ENCODE results near the gene SORCS3. TPM values are rescaled to one million over a fixed set of nuclear protein-coding genes. Genes with fewer than 3 reads are reported as not detected.

SORCS3 gene
- total RNA-seq, 2 experiments from 2014 or later: not detected

DNA sequence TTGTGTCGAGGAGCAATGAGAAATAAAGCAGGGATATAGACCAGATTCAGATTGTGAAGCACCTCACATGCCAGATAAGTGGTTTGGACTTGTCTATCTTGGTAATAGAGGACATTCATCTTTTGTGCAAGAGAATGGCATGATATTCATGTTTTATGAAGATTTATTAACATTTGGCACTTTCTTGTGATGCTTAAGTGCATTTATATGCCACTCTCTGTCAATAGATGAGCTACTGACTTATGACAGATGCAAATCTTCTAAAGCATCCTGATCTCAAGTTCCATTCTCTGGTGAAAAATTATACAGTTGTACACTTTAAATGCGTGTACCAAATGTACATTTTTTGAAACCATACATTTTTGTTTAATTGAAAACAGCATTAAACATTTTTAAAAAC lies 415.3 kb downstream of the SORCS3 start:
- POLR2A ChIA-PET: no interaction called here
- CTCF ChIA-PET: no interaction called here

GRCh38 chr10:105062951-105063350 lies 421.9 kb downstream of the SORCS3 start:
- POLR2A ChIA-PET: no interaction called here
- CTCF ChIA-PET: no interaction called here

DNA sequence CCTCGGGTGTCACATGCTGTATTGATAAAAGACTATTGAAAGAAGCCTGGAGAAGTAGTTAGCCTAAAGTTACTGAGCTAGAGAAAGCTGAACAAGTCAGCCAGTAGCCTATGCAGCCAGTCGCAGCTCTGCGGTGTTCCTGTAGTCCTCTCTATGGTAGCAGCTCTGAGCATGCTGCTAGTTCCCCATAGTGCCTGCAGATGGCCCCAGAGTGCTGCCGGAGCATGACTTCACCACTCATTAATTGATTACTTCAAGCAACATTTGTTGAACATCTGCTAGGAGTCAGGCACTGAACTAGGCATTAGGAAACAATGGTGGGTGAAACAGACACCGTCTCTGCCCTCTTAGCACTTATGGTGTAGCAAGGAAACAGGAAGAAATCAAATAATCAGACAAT lies 422.7 kb downstream of the SORCS3 start:
- POLR2A ChIA-PET: no interaction called here
- CTCF ChIA-PET: interaction anchor here (0.6 kb wide), 1 partner anchor 284 kb away, joined by 4 read pairs; no protein-coding TSS in a partner anchor

GRCh38 chr10:105068497-105068896 lies 427.4 kb downstream of the SORCS3 start:
- CTCF ChIA-PET: no interaction called here
- POLR2A ChIA-PET: no interaction called here

GRCh38 chr10:105070249-105070648 lies 429.2 kb downstream of the SORCS3 start:
- ChIA-PET POLR2A (no interaction called here), CTCF (no interaction called here)

GRCh38 chr10:105070952-105071351 lies 429.9 kb downstream of the SORCS3 start:
- POLR2A ChIA-PET: no interaction called here
- CTCF ChIA-PET: no interaction called here

DNA sequence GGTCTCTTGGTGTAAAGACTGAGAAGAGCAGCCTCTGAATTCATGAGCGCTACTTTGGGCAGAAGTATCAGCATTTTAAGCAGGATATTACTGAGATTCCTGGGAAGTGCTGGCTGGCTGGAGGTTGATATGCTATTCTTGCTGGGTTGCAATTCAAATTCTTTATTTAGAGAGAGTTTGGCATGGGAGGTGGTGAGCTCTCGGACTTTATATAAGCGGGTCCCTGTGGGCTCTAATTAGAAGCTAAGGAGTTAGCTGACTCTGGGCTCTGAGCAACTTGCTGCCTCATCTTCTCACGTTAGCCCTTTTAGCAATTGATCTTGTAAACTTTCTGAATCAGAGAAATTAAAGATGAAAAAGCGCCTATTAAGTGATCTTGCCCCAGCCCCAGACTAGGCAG lies 430.9 kb downstream of the SORCS3 start:
- CTCF ChIA-PET: no interaction called here

GRCh38 chr10:105073999-105074398 lies 432.9 kb downstream of the SORCS3 start:
- ChIA-PET POLR2A (no interaction called here), CTCF (no interaction called here)

More for the DNA sequence above, 430.9 kb downstream of the SORCS3 start:
- POLR2A ChIA-PET: no interaction called here

DNA sequence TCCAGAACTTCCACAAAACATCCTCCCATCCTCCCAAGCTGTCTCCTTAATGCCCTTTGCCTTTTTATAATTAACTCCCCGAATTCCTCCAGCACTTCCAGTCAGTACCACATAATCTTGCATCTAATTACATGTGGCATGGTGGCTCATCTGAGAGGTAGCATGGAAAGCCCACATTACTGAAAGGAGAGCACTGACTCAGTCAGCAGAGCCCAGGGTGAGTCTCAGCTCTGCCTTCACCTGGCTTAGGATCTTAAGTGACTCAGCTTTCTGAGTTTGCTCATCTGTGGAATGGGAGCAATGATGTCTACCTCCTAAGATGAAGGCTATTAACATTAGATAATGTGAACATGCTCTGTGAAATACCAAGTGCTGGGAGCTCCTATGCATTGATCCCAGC lies 433.9 kb downstream of the SORCS3 start:
- ChIA-PET POLR2A (no interaction called here), CTCF (no interaction called here)

- POLR2A ChIA-PET: no interaction called here
- CTCF ChIA-PET: no interaction called here
Observed at GRCh38 chr10:105085980-105086379, 444.9 kb downstream of the SORCS3 start.

DNA sequence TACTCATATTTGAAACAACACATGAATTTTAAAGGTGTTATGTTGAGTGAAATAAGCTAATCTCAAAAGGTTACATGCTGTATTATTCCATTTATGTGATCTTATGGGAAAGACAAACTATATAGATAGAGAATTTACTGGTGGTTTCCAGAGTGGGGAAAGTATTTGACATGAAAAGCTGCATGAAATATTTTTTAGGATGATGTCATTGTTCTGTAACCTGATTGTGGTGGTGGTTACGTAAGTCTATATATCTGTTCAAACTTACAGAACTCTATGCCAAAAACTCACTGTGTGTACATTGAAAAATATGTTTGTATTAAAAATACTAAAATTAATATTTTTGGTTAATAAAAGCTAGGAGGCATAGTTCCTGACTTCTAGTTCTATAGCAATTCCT lies 453.0 kb downstream of the SORCS3 start:
- ChIA-PET CTCF (no interaction called here), POLR2A (no interaction called here)

GRCh38 chr10:105096316-105096715 lies 455.2 kb downstream of the SORCS3 start:
- ChIA-PET CTCF (no interaction called here), POLR2A (no interaction called here)

DNA sequence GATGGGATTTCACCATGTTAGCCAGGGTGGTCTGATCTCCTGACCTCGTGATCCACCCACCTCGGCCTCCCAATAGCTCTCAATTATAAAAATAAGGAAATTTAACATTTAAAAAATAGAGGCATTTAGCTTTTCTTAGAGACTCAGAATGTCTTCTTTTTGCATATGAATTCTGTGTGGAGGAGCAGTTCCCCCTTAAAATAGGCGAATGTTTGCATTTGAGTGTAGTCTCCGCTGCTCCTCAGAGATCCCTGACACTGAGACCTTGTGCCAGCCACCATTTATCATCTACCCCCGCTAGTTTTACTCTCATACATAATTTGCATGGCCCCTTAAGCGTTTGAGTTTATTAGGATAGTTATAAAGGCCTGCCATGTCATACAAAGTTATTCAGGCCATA lies 461.9 kb downstream of the SORCS3 start:
- ChIA-PET POLR2A (no interaction called here), CTCF (interaction anchor here (0.7 kb wide), 1 partner anchor 22 kb away, joined by 3 read pairs; no protein-coding TSS in a partner anchor)

- CTCF ChIA-PET: no interaction called here
- POLR2A ChIA-PET: no interaction called here
Observed at GRCh38 chr10:105104297-105104696, 463.2 kb downstream of the SORCS3 start.

GRCh38 chr10:105109164-105109563 lies 468.1 kb downstream of the SORCS3 start:
- CTCF ChIA-PET: no interaction called here
- POLR2A ChIA-PET: no interaction called here

GRCh38 chr10:105112862-105113261 lies 471.8 kb downstream of the SORCS3 start:
- CTCF ChIA-PET: no interaction called here
- POLR2A ChIA-PET: no interaction called here

GRCh38 chr10:105113666-105114065 lies 472.6 kb downstream of the SORCS3 start:
- ChIA-PET POLR2A (no interaction called here), CTCF (no interaction called here)

DNA sequence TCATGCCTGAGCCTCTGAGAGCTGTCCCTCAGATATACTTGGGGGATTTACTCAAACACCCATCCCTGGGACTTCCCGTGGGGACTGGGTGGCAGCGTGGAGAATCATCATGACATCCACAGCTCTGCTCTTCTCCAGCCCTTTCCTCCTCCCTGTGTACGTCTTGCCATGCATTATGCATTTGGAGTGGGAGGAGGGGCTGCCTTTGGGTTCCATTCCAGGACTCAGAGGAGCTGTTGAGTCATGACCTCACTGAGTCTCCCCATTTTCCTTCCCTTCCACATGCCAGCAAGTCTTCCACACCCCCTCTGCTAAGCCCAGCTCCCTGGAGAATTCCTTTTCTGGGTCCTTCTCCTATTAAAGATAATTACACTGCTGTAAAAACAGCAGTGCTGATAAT lies 480.7 kb downstream of the SORCS3 start:
- POLR2A ChIA-PET: no interaction called here
- CTCF ChIA-PET: no interaction called here

- POLR2A ChIA-PET: no interaction called here
- CTCF ChIA-PET: no interaction called here
Observed at GRCh38 chr10:105128111-105128510, 487.0 kb downstream of the SORCS3 start.

GRCh38 chr10:105138358-105138757 lies 497.3 kb downstream of the SORCS3 start:
- ChIA-PET CTCF (no interaction called here), POLR2A (no interaction called here)

GRCh38 chr10:105139363-105139896 lies 498.3 kb downstream of the SORCS3 start:
- ChIA-PET POLR2A (no interaction called here), CTCF (no interaction called here)

DNA sequence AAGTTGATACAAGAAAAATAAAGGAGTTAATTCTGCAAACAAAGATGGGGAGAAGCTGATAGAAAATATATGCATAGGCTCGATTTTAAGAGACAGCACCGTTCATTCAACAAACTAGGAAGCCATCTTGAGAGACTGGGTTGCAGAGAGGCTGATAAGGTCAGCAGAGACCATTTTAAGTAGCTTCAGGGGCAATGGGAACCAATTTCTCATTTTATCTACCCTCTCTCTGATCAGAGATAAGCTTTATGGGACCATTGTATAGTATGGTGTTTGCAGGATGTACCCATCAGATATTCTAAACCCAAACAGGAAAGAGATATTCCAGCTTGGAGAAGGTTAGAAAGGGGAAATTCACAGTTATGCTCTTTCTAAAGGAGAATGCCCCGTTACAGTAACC lies 499.5 kb downstream of the SORCS3 start:
- ChIA-PET POLR2A (no interaction called here), CTCF (no interaction called here)

DNA sequence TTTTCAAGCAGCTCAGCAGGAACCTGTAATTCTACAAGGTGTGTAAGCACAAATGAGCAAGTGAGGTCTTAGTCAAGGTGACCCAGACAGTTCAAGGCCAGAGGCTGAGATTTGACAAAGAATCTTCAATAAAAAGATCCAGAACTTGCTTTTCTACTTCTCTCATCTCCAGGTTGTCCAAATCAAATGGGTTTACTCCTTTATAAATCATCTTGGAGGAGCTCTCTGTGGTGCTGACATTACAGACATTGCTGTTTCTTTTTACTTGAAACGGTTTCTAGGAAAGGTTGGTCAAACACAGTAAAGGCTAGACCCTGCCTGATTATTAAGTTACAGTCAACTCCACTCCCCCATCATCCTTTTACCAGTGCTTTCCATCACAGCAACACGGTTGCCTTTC lies 504.6 kb downstream of the SORCS3 start:
- CTCF ChIA-PET: no interaction called here
- POLR2A ChIA-PET: no interaction called here

Measured in activated CD8-positive, alpha-beta memory T cell treated with anti-CD3 and anti-CD28 coated beads for 36 hours (primary cell).